ENCODE measurements around the gene PLS1.
"Not testable (repeated sequence)": the region's sequence is repeated elsewhere in the genome, so short reads cannot be mapped to it uniquely, and the experiment has no call there.

Gene PLS1

GRCh38 chr3:142595951-142596725 lies at the start of gene PLS1:
Gene PLS1, plus strand, starts transcription at chr3:142596393. Its CDS starts 67,845 bp downstream, at chr3:142664238.
- in situ Hi-C loops (cut with MboI; ENCODE audit: low sequenced_read_pairs, unreplicated experiment), result no loop called here
- TF ChIP-seq CTCF (IDR thresholded peaks at IDR 0.05; ENCODE audit: borderline replicate concordance, control extremely low read depth, extremely low read depth, insufficient read depth, missing control alignments), result no peak
- peak; percentile 91 for DNase-seq (ENCODE audit: low spot score)

GRCh38 chr3:142549986-142550385 lies 46.2 kb upstream of the PLS1 start:
- no peak for TF ChIP-seq CTCF (IDR thresholded peaks at IDR 0.05; ENCODE audit: borderline replicate concordance, control extremely low read depth, extremely low read depth, insufficient read depth, missing control alignments)
- in situ Hi-C loops (cut with MboI; ENCODE audit: low sequenced_read_pairs, unreplicated experiment), result no loop called here
- no peak for DNase-seq (ENCODE audit: low spot score)

GRCh38 chr3:142552579-142552978 lies 43.6 kb upstream of the PLS1 start:
- DNase-seq (ENCODE audit: low spot score); in situ Hi-C loops (cut with MboI; ENCODE audit: low sequenced_read_pairs, unreplicated experiment): not testable (repeated sequence)

GRCh38 chr3:142553741-142554140 lies 42.5 kb upstream of the PLS1 start:
- TF ChIP-seq CTCF (IDR thresholded peaks at IDR 0.05; ENCODE audit: borderline replicate concordance, control extremely low read depth, extremely low read depth, insufficient read depth, missing control alignments), result no peak
- in situ Hi-C loops (cut with MboI; ENCODE audit: low sequenced_read_pairs, unreplicated experiment), result no loop called here
- DNase-seq (ENCODE audit: low spot score), result no peak

GRCh38 chr3:142560118-142560517 lies 36.1 kb upstream of the PLS1 start:
- DNase-seq (ENCODE audit: low spot score), result no peak
- in situ Hi-C loops (cut with MboI; ENCODE audit: low sequenced_read_pairs, unreplicated experiment), result no loop called here
- no peak for TF ChIP-seq CTCF (IDR thresholded peaks at IDR 0.05; ENCODE audit: borderline replicate concordance, control extremely low read depth, extremely low read depth, insufficient read depth, missing control alignments)

GRCh38 chr3:142563496-142563997 lies 32.6 kb upstream of the PLS1 start:
- no peak for DNase-seq (ENCODE audit: low spot score)
- in situ Hi-C loops (cut with MboI; ENCODE audit: low sequenced_read_pairs, unreplicated experiment), result no loop called here
- no peak for TF ChIP-seq CTCF (IDR thresholded peaks at IDR 0.05; ENCODE audit: borderline replicate concordance, control extremely low read depth, extremely low read depth, insufficient read depth, missing control alignments)

- in situ Hi-C loops (cut with MboI; ENCODE audit: low sequenced_read_pairs, unreplicated experiment), result no loop called here
- TF ChIP-seq CTCF (IDR thresholded peaks at IDR 0.05; ENCODE audit: borderline replicate concordance, control extremely low read depth, extremely low read depth, insufficient read depth, missing control alignments), result no peak
- no peak for DNase-seq (ENCODE audit: low spot score)
These were observed 30.1 kb upstream of the PLS1 start for GRCh38 chr3:142566096-142566495.

All from GM13976 (cell line).